LNCaP clone FGC (cell line): Measurements from ENCODE around the gene HOXA3.

Experiments used
- DNase-seq: peaks from one replicate; pipeline ENCODE4 v3.0.0-alpha.2; 2011; ENCODE audit warnings: low read depth
- H3K4me3 ChIP-seq: 2 replicates; pipeline ENCODE4 v1.5.1; 2011; ENCODE audit warnings: mild to moderate bottlenecking, low read depth, low read length, control low read depth
- CTCF ChIP-seq: IDR thresholded peaks from 2 replicates; pipeline ENCODE4 v1.5.1; 2012; ENCODE audit warnings: mild to moderate bottlenecking; ENCODE audit not compliant: control insufficient read depth, insufficient read depth; ENCODE audit errors: extremely low read depth

Gene HOXA3

GRCh38 chr7:27171637-27172314 lies 19.4 kb upstream of the HOXA3 start:
- H3K4me3 ChIP-seq: peak overlapping the region; percentile 42
- TF ChIP-seq CTCF: peak; percentile 32
- no peak for DNase-seq

- TF ChIP-seq CTCF: no peak
- peak overlapping the region; percentile 42 for H3K4me3 ChIP-seq
- DNase-seq: no peak
Observed at GRCh38 chr7:27171325-27171636, 18.9 kb upstream of the HOXA3 start.

GRCh38 chr7:27170426-27171324 lies 18.3 kb upstream of the HOXA3 start:
- TF ChIP-seq CTCF: no peak
- H3K4me3 ChIP-seq: peak overlapping the region; percentile 42; the same call in 1 of the 2 replicates
- no peak for DNase-seq

- no peak overlapping the region for H3K4me3 ChIP-seq
- DNase-seq: no peak
- TF ChIP-seq CTCF: no peak
Observed at GRCh38 chr7:27169658-27170425, 17.5 kb upstream of the HOXA3 start.

GRCh38 chr7:27168265-27168947 lies 16.0 kb upstream of the HOXA3 start:
- no peak overlapping the region for H3K4me3 ChIP-seq
- DNase-seq: no peak
- no peak for TF ChIP-seq CTCF

- no peak overlapping the region for H3K4me3 ChIP-seq
- no peak for TF ChIP-seq CTCF
- no peak for DNase-seq
Observed at GRCh38 chr7:27167916-27168264, 15.5 kb upstream of the HOXA3 start.
